SK-N-MC (cell line): Measurements from ENCODE around the gene ABL1.
A peak's percentile ranks its signal among the peaks of the same experiment; 100 is the strongest.

Source experiments
- DNase-seq: peaks from one replicate; pipeline ENCODE4 v3.0.0-alpha.2; 2011; ENCODE audit warnings: low read depth, low spot score
- H3K27ac ChIP-seq: fragments of 200-600 bp; sonication (generic); 2 replicates; pipeline ENCODE4 v1.5.1; 2016; ENCODE audit warnings: mixed run types
- H3K36me3 ChIP-seq: fragments of 200-600 bp; sonication (generic); 2 replicates; pipeline ENCODE4 v1.6.1; 2017; ENCODE audit warnings: antibody characterized with exemption, low read length, mixed read lengths; ENCODE audit not compliant: insufficient read depth
- H3K4me3 ChIP-seq: fragments of 200-600 bp; sonication (generic); 2 replicates; pipeline ENCODE4 v1.5.1; 2016
- H3K9ac ChIP-seq: fragments of 200-600 bp; sonication (generic); 2 replicates; pipeline ENCODE4 v1.8.0; 2017; ENCODE audit warnings: mixed run types, mixed read lengths; ENCODE audit not compliant: insufficient read length
- H3K9me3 ChIP-seq: fragments of 200-600 bp; sonication (generic); 2 replicates; pipeline ENCODE4 v1.6.1; 2017; ENCODE audit warnings: low read depth, mild to moderate bottlenecking, antibody characterized with exemption, low read length, moderate library complexity, mixed read lengths
- EZH2 ChIP-seq: fragments of 200-600 bp; sonication (generic); IDR thresholded peaks from one replicate; pipeline ENCODE4 v1.6.1; 2017; ENCODE audit warnings: antibody characterized with exemption
- FOXP2 ChIP-seq: optimal IDR thresholded peaks from 2 replicates; pipeline ENCODE3; 2011; ENCODE audit warnings: mild to moderate bottlenecking, moderate library complexity; ENCODE audit not compliant: insufficient read depth; ENCODE audit errors: extremely low read length, control extremely low read depth
- POLR2AphosphoS5 ChIP-seq: IDR thresholded peaks from 2 replicates; pipeline ENCODE4 v1.6.1; 2012; ENCODE audit warnings: mild to moderate bottlenecking, low read depth, low read length, borderline replicate concordance

The ABL1 gene

DNA sequence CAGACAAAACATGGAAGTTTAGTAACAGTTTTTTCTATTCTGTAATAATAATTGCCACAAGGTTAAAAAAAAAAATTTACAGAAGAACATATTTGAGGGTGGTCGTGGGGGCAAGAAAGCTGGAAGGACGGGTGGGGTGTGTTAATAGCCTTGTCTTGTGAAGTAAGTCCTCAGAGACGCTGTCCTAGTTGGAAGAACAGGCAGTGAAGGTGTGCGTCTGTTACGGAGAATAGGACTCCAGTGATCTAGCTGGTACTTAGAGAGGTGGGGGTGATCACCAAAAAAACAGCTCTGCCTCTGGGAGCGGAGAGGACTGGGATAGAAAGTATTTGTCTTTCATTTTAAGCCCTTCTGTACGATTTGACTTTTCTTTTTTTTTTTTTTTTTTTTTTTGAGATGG is 17.7 kb downstream of the ABL1 start:
- H3K36me3 ChIP-seq: peaks cover 43% of the 10 kb centered on the region
- H3K9me3 ChIP-seq: no peaks in the 10 kb centered on the region
- TF ChIP-seq EZH2 (no peak), POLR2AphosphoS5 (no peak), FOXP2 (no peak)
- no peak overlapping the region for H3K4me3 ChIP-seq
- no peak overlapping the region for H3K9ac ChIP-seq
- DNase-seq: no peak
- no peak overlapping the region for H3K27ac ChIP-seq

DNA sequence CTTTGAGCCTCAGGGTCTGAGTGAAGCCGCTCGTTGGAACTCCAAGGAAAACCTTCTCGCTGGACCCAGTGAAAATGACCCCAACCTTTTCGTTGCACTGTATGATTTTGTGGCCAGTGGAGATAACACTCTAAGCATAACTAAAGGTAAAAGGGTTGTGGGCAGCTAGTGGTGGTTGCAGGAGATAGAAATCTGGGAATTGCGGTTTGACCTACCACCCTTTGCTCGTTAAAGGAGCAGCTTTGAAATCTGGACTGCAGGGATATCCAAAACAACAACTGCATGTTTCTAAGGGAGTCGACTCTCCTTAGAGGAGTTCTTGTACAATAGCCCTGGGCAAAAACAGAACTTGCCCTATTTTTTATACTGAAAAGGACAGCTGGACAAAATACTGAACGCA is 19.0 kb downstream of the ABL1 start:
- DNase-seq: no peak
- peaks cover 55% of the 10 kb centered on the region for H3K36me3 ChIP-seq
- TF ChIP-seq FOXP2 (no peak), EZH2 (no peak), POLR2AphosphoS5 (no peak)
- H3K9me3 ChIP-seq: no peaks in the 10 kb centered on the region
- no peak overlapping the region for H3K27ac ChIP-seq
- no peak overlapping the region for H3K4me3 ChIP-seq
- no peak overlapping the region for H3K9ac ChIP-seq

GRCh38 chr9:130854835-130855234 is 19.8 kb downstream of the ABL1 start:
- TF ChIP-seq POLR2AphosphoS5 (no peak), EZH2 (no peak), FOXP2 (no peak)
- H3K4me3 ChIP-seq: no peak overlapping the region
- H3K9me3 ChIP-seq: no peaks in the 10 kb centered on the region
- DNase-seq: no peak
- peaks cover 57% of the 10 kb centered on the region for H3K36me3 ChIP-seq
- no peak overlapping the region for H3K27ac ChIP-seq
- no peak overlapping the region for H3K9ac ChIP-seq

- Histone ChIP-seq H3K27ac (no peak overlapping the region), H3K36me3 (peaks cover 69% of the 10 kb centered on the region), H3K9me3 (no peaks in the 10 kb centered on the region), H3K9ac (no peak overlapping the region), H3K4me3 (no peak overlapping the region)
- TF ChIP-seq FOXP2: no peak
- no peak for TF ChIP-seq POLR2AphosphoS5
- TF ChIP-seq EZH2: no peak
- DNase-seq: no peak
Observed at GRCh38 chr9:130856474-130856873, 21.4 kb downstream of the ABL1 start.

GRCh38 chr9:130857864-130858738 is 23.0 kb downstream of the ABL1 start:
- H3K4me3 ChIP-seq: no peak overlapping the region
- no peak overlapping the region for H3K9ac ChIP-seq
- no peaks in the 10 kb centered on the region for H3K9me3 ChIP-seq
- no peak for TF ChIP-seq FOXP2
- no peak for DNase-seq
- 0 out of 2 replicates have a peak overlapping the region, but pooled peaks have one; percentile 8 for H3K27ac ChIP-seq
- peaks cover 84% of the 10 kb centered on the region for H3K36me3 ChIP-seq

DNA sequence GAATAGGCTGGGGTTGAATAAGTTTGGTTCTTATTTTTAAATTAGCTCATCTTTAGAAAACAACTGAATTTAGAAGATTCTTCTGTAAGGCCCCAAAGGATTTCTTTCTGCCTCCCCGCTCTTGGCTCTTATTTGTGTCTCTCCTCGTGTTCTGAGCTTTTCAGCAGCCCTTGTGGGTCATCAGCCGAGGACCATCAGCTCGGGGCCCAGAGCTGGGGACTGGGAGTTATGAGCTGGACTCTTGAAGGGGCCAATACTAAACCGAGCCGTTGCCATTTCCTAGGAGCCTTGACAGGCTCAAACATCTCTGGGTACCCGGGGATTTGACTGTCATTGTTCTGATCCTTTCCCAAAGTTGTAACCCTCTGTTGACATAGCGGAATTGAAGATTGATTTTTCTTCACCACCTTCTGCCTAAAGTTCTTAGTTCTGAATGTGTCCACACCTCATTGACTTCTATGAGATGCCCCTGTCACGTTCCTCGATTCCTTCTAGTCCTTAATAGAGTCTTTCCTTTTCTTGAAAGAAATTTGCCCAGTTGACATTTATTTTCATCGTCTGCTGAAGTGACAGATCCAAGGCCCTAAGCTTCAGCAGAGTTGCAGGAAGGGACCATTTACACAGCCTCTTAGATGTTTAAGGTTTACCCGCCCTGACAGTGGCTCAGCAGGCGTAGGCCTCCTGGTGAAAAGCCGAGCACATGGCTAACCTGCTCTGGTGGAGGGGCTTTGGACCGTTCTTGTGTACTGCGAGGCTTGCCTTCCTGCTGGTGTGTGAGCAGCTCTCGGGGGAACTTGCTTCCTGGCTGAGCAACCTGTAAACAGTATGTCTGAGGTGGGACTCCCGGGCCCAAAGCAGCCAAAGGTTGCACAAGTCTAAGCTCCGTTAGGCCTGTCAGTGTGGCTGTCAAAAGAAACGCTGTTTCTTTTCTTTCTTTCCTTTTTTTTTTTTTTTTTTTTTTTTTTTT is 24.0 kb downstream of the ABL1 start:
- Histone ChIP-seq H3K27ac (0 out of 2 replicates have a peak overlapping the region, but pooled peaks have one; percentile 8), H3K36me3 (peaks cover 87% of the 10 kb centered on the region), H3K9me3 (no peaks in the 10 kb centered on the region), H3K4me3 (no peak overlapping the region), H3K9ac (no peak overlapping the region)
- DNase-seq: no peak
- TF ChIP-seq FOXP2 (no peak), EZH2 (no peak), POLR2AphosphoS5 (no peak)

- Histone ChIP-seq H3K36me3 (peaks cover 83% of the 10 kb centered on the region), H3K27ac (no peak overlapping the region), H3K9ac (no peak overlapping the region), H3K4me3 (no peak overlapping the region), H3K9me3 (no peaks in the 10 kb centered on the region)
- no peak for DNase-seq
- no peak for TF ChIP-seq POLR2AphosphoS5
- TF ChIP-seq FOXP2: no peak
- TF ChIP-seq EZH2: no peak
Observed at GRCh38 chr9:130860458-130861316, 25.6 kb downstream of the ABL1 start.
